Activated naive CD8-positive, alpha-beta T cell treated with anti-CD3 and anti-CD28 coated beads for 36 hours (primary cell): ENCODE results near the gene PI3. TPM values are rescaled to one million over a fixed set of nuclear protein-coding genes. Genes with fewer than 3 reads are reported as not detected.

Source experiments
- DNase-seq: peaks from one replicate; pipeline ENCODE4 v3.0.0; 2021
- H3K27ac Mint-ChIP-seq: one replicate; pipeline ENCODE4 v1.8.0; 2022; ENCODE audit warnings: mild to moderate bottlenecking, moderate library complexity, mixed read lengths
- H3K27me3 Mint-ChIP-seq: one replicate; pipeline ENCODE4 v1.8.0; 2022; ENCODE audit warnings: mild to moderate bottlenecking, mixed read lengths
- H3K36me3 Mint-ChIP-seq: one replicate; pipeline ENCODE4 v1.8.0; 2021; ENCODE audit warnings: mild to moderate bottlenecking, mixed read lengths
- H3K4me1 Mint-ChIP-seq: one replicate; pipeline ENCODE4 v1.8.0; 2021; ENCODE audit warnings: mixed read lengths
- H3K4me3 Mint-ChIP-seq: one replicate; pipeline ENCODE4 v1.8.0; 2022; ENCODE audit warnings: mild to moderate bottlenecking, moderate library complexity, mixed read lengths
- H3K9me3 Mint-ChIP-seq: one replicate; pipeline ENCODE4 v1.8.0; 2022; ENCODE audit warnings: mixed read lengths
- total RNA-seq, 2 experiments: library from RNA; stranded (reverse); gene quantifications; one replicate each; pipeline ENCODE4 v1.2.3, GENCODE V29; 2021

PI3 gene
- total RNA-seq, 2 experiments from 2014 or later, result not detected

- Mint-ChIP-seq H3K4me1 (no peaks in the 10 kb centered on the region), H3K9me3 (no peaks in the 10 kb centered on the region), H3K27me3 (peaks cover 41% of the 10 kb centered on the region), H3K4me3 (no peak overlapping the region), H3K27ac (no peak overlapping the region), H3K36me3 (no peaks in the 10 kb centered on the region)
- DNase-seq, result no peak
These were observed 38.1 kb downstream of the PI3 start for GRCh38 chr20:45212836-45213235.

- Mint-ChIP-seq H3K4me3 (no peak overlapping the region), H3K9me3 (no peaks in the 10 kb centered on the region), H3K36me3 (no peaks in the 10 kb centered on the region), H3K27ac (no peak overlapping the region), H3K27me3 (peaks cover 46% of the 10 kb centered on the region), H3K4me1 (no peaks in the 10 kb centered on the region)
- DNase-seq, result no peak
These were observed 43.4 kb downstream of the PI3 start for GRCh38 chr20:45218124-45218523.

- DNase-seq, result no peak
- H3K27ac Mint-ChIP-seq, result no peak overlapping the region
- H3K36me3 Mint-ChIP-seq, result no peaks in the 10 kb centered on the region
- H3K9me3 Mint-ChIP-seq, result no peaks in the 10 kb centered on the region
- no peaks in the 10 kb centered on the region for H3K4me1 Mint-ChIP-seq
- H3K27me3 Mint-ChIP-seq, result peaks cover 41% of the 10 kb centered on the region
- no peak overlapping the region for H3K4me3 Mint-ChIP-seq
These were observed 43.9 kb downstream of the PI3 start for GRCh38 chr20:45218636-45219035.

- Mint-ChIP-seq H3K4me1 (no peaks in the 10 kb centered on the region), H3K27ac (no peak within 1 kb of the TSS), H3K4me3 (no peak within 1 kb of the TSS), H3K27me3 (peaks cover 32% of the 10 kb centered on the region), H3K36me3 (no peaks in the 10 kb centered on the region), H3K9me3 (no peaks in the 10 kb centered on the region)
- no peak for DNase-seq
These were observed 46.4 kb downstream of the PI3 start, which contains the start of gene SEMG2 for GRCh38 chr20:45221076-45221475. TSS of gene SEMG2 (plus strand) at chr20:45221373. CDS start at chr20:45221390, 17 bp downstream.

- no peak for DNase-seq
- Mint-ChIP-seq H3K4me3 (no peak overlapping the region), H3K4me1 (no peaks in the 10 kb centered on the region), H3K27me3 (peaks cover 38% of the 10 kb centered on the region), H3K9me3 (no peaks in the 10 kb centered on the region), H3K27ac (no peak overlapping the region), H3K36me3 (no peaks in the 10 kb centered on the region)
These were observed 48.4 kb downstream of the PI3 start for GRCh38 chr20:45223136-45223535.

Other genes starting within 250 kb of the PI3 start
- gene TOMM34, start 214.5 kb upstream of the PI3 start, total RNA-seq, result 10 to 100 TPM; 72.9 to 75.1 TPM
- gene STK4, start 208.4 kb upstream of the PI3 start, total RNA-seq, result 100 to 1,000 TPM; 180 to 198 TPM
- under 1 TPM; 0.56 to 0.70 TPM for gene KCNS1, start 73.8 kb upstream of the PI3 start, total RNA-seq
- gene WFDC5, start 59.7 kb upstream of the PI3 start, total RNA-seq, result under 1 TPM in 1 of 2 experiments, not detected in 1; 0.23 TPM
- not detected for gene WFDC12, start 50.4 kb upstream of the PI3 start, total RNA-seq
- gene SEMG1, start 32.1 kb downstream of the PI3 start, total RNA-seq, result not detected
- gene SEMG2, start 46.5 kb downstream of the PI3 start, total RNA-seq, result not detected
- not detected for gene SLPI, start 79.7 kb downstream of the PI3 start, total RNA-seq
- not detected for gene RBPJL, start 131.9 kb downstream of the PI3 start, total RNA-seq
- gene MATN4, start 133.4 kb downstream of the PI3 start, total RNA-seq, result 1 to 10 TPM in 1 of 2 experiments, under 1 TPM in 1; 0.64 to 1.1 TPM
- gene SDC4, start 173.5 kb downstream of the PI3 start, total RNA-seq, result 10 to 100 TPM; 24.6 to 25.5 TPM
- gene SYS1, start 188.3 kb downstream of the PI3 start, total RNA-seq, result 10 to 100 TPM; 21.5 to 26.6 TPM
- under 1 TPM; 0.40 to 0.41 TPM for gene TP53TG5, start 203.4 kb downstream of the PI3 start, total RNA-seq
- gene DBNDD2, start 233.4 kb downstream of the PI3 start, total RNA-seq, result 10 to 100 TPM; 18.1 to 20.1 TPM
- gene PIGT, start 241.2 kb downstream of the PI3 start, total RNA-seq, result 10 to 100 TPM; 48.0 to 55.4 TPM